Liver (tissue), 9 donors: ENCODE measurements around the gene CHML. TPM values are rescaled to one million over a fixed set of nuclear protein-coding genes. Genes with fewer than 3 reads are reported as not detected.

Source experiments
- DNase-seq: peaks from one replicate; pipeline ENCODE4 v3.0.0-alpha.2; 2017; ENCODE audit warnings: low spot score
- H3K27ac ChIP-seq, 2 donors: one replicate each; pipeline ENCODE4 v1.7.0; 2013; ENCODE audit warnings: inconsistent platforms in 2 of 2, low read length in 2 of 2, control low read depth in 1 of 2, low read depth in 1 of 2, mild to moderate bottlenecking in 1 of 2
- H3K27me3 ChIP-seq, 4 donors: one replicate each; pipeline versions ENCODE4 v1.6.1 to v1.7.0; 2013; ENCODE audit warnings: low read length in 3 of 4, inconsistent platforms in 1 of 4, mild to moderate bottlenecking in 1 of 4, moderate library complexity in 1 of 4; ENCODE audit not compliant: control insufficient read depth in 4 of 4, insufficient read depth in 4 of 4
- H3K36me3 ChIP-seq, 4 donors: one replicate each; pipeline versions ENCODE4 v1.6.1 to v1.7.0; 2013; ENCODE audit warnings: low read length in 3 of 4, mild to moderate bottlenecking in 3 of 4, low read depth in 1 of 4, moderate library complexity in 1 of 4; ENCODE audit not compliant: control insufficient read depth in 4 of 4, insufficient read depth in 3 of 4
- H3K4me1 ChIP-seq, 4 donors: one replicate each; pipeline versions ENCODE4 v1.6.1 to v1.7.0; 2013; ENCODE audit warnings: low read length in 3 of 4, mild to moderate bottlenecking in 3 of 4, moderate library complexity in 1 of 4; ENCODE audit not compliant: control insufficient read depth in 4 of 4, insufficient read depth in 4 of 4
- H3K4me3 ChIP-seq, 3 donors: one replicate each; pipeline versions ENCODE4 v1.6.1 to v1.7.0; 2013; ENCODE audit warnings: low read length in 3 of 3, control low read depth in 1 of 3, low read depth in 1 of 3, mild to moderate bottlenecking in 1 of 3
- H3K9ac ChIP-seq, 2 donors: one replicate each; pipeline ENCODE4 v1.7.0; 2013; ENCODE audit warnings: low read length in 2 of 2, mild to moderate bottlenecking in 2 of 2, moderate library complexity in 2 of 2, control low read depth in 1 of 2, low read depth in 1 of 2
- H3K9me3 ChIP-seq, 4 donors: one replicate each; pipeline versions ENCODE4 v1.6.1 to v1.7.0; 2013; ENCODE audit warnings: low read length in 3 of 4; ENCODE audit not compliant: control insufficient read depth in 4 of 4
- ATF3 ChIP-seq: IDR thresholded peaks from 2 replicates; pipeline ENCODE4 v1.6.1; 2016; ENCODE audit warnings: antibody characterized with exemption
- CTCF ChIP-seq: fragments of 150-350 bp; IDR thresholded peaks from 2 replicates; pipeline ENCODE4 v1.5.1; 2017; ENCODE audit warnings: improper control_type of control experiment, low read depth, low read length; ENCODE audit not compliant: missing input control
- EGR1 ChIP-seq, 2 donors: IDR thresholded peaks; 2 replicates each; pipeline ENCODE4 v1.6.1; 2016 to 2018; ENCODE audit warnings: antibody characterized with exemption in 2 of 2, low read depth in 2 of 2
- FOXA1 ChIP-seq: IDR thresholded peaks from 2 replicates; pipeline ENCODE4 v1.6.1; 2016; ENCODE audit warnings: antibody characterized with exemption
- FOXA2 ChIP-seq: IDR thresholded peaks from 2 replicates; pipeline ENCODE4 v1.6.1; 2016; ENCODE audit warnings: antibody characterized with exemption
- GABPA ChIP-seq, 2 donors: IDR thresholded peaks in 1 of 2; conservative IDR thresholded peaks in 1 of 2; 2 replicates each; pipeline ENCODE4 v1.6.1; 2016; ENCODE audit warnings: antibody characterized with exemption in 2 of 2, mild to moderate bottlenecking in 1 of 2, moderate library complexity in 1 of 2
- HNF4A ChIP-seq, 2 donors: conservative IDR thresholded peaks; 2 replicates each; pipeline ENCODE4 v1.6.1; 2016; ENCODE audit warnings: antibody characterized with exemption in 2 of 2, mild to moderate bottlenecking in 2 of 2
- HNF4G ChIP-seq: IDR thresholded peaks from 2 replicates; pipeline ENCODE4 v1.6.1; 2016; ENCODE audit warnings: antibody characterized with exemption
- JUND ChIP-seq, 2 donors: IDR thresholded peaks; 2 replicates each; pipeline ENCODE4 v1.6.1; 2016; ENCODE audit warnings: antibody characterized with exemption in 2 of 2
- MAX ChIP-seq: IDR thresholded peaks from 2 replicates; pipeline ENCODE4 v1.6.1; 2016; ENCODE audit warnings: antibody characterized with exemption
- NR2F2 ChIP-seq: IDR thresholded peaks from 2 replicates; pipeline ENCODE4 v1.6.1; 2016; ENCODE audit warnings: antibody characterized with exemption
- RAD21 ChIP-seq, 2 donors: IDR thresholded peaks; 2 replicates each; pipeline ENCODE4 v1.6.1; 2016; ENCODE audit warnings: antibody characterized with exemption in 2 of 2, mild to moderate bottlenecking in 2 of 2
- REST ChIP-seq: IDR thresholded peaks from 2 replicates; pipeline ENCODE4 v1.6.1; 2016; ENCODE audit warnings: antibody characterized with exemption, mild to moderate bottlenecking
- RXRA ChIP-seq, 2 donors: IDR thresholded peaks; 2 replicates each; pipeline ENCODE4 v1.6.1; 2017 to 2018; ENCODE audit warnings: antibody characterized with exemption in 2 of 2, mild to moderate bottlenecking in 1 of 2
- SP1 ChIP-seq: IDR thresholded peaks from 2 replicates; pipeline ENCODE4 v1.6.1; 2018; ENCODE audit warnings: antibody characterized with exemption, mild to moderate bottlenecking
- TAF1 ChIP-seq: conservative IDR thresholded peaks from 2 replicates; pipeline ENCODE4 v1.6.1; 2016; ENCODE audit warnings: antibody characterized with exemption, mild to moderate bottlenecking
- YY1 ChIP-seq: IDR thresholded peaks from 2 replicates; pipeline ENCODE4 v1.6.1; 2016; ENCODE audit warnings: antibody characterized with exemption, mild to moderate bottlenecking
- WGBS: extraction: QIAGEN DNeasy Blood & Tissue Kit; methylation state at CpG from one replicate; pipeline ENCODE4 v1.1.7; 2013; 5-methylcytosine and 5-hydroxymethylcytosine counted together
- polyA plus RNA-seq, 2 donors: library from polyadenylated mRNA; stranded (reverse) in 1 of 2; unstranded in 1 of 2; fragments of 200-250 nt in 1 of 2; fragments of >200 nt in 1 of 2; fragmentation: Nextera tagmentation in 1 of 2; extraction: Ambion mirVana in 1 of 2; gene quantifications; one replicate each; pipeline versions ENCODE4 v1.2.1 to v1.2.3, GENCODE V29; 2013 to 2015
- total RNA-seq, 2 donors: library from RNA; depleted of rRNA; stranded (reverse); fragments of >200 nt; gene quantifications; one replicate each; pipeline ENCODE4 v1.2.3, GENCODE V29; 2014
- TF ChIP-seq, protein P1 (sequence below): IDR thresholded peaks from 2 replicates; pipeline ENCODE4 v1.6.1; 2016; ENCODE audit warnings: antibody characterized with exemption
- donor health status: healthy.
- donor health status: healthy.
- donor health status: healthy.
- donor health status: healthy.
- donor health status: healthy.

Gene CHML
- total and polyA plus RNA-seq, 4 donors, result 0.53 to 8.1 (median 3.3) TPM

GRCh38 chr1:241630476-241630875 lies 9.7 kb downstream of the CHML start:
- WGBS, result 95% methylated on average over 1 of the region's 1 CpG
- Histone ChIP-seq H3K9me3 (no peaks in the 10 kb centered on the region), H3K27ac (no peak overlapping the region), H3K4me1 (peaks cover 0 to 17% (median 3%) of the 10 kb centered on the region in 4 donors), H3K36me3 (peaks cover 0 to 7% (median 2%) of the 10 kb centered on the region in 4 donors), H3K9ac (no peak overlapping the region), H3K27me3 (no peaks in the 10 kb centered on the region), H3K4me3 (no peak overlapping the region)
- DNase-seq, result no peak
- no peak for TF ChIP-seq ATF3
- TF ChIP-seq TAF1, result no peak
- TF ChIP-seq, protein P1, sequence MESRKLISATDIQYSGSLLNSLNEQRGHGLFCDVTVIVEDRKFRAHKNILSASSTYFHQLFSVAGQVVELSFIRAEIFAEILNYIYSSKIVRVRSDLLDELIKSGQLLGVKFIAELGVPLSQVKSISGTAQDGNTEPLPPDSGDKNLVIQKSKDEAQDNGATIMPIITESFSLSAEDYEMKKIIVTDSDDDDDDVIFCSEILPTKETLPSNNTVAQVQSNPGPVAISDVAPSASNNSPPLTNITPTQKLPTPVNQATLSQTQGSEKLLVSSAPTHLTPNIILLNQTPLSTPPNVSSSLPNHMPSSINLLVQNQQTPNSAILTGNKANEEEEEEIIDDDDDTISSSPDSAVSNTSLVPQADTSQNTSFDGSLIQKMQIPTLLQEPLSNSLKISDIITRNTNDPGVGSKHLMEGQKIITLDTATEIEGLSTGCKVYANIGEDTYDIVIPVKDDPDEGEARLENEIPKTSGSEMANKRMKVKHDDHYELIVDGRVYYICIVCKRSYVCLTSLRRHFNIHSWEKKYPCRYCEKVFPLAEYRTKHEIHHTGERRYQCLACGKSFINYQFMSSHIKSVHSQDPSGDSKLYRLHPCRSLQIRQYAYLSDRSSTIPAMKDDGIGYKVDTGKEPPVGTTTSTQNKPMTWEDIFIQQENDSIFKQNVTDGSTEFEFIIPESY, result no peak
- TF ChIP-seq HNF4A (conservative IDR thresholded peaks at IDR 0.05), result no peak
- no peak for TF ChIP-seq JUND (IDR thresholded peaks at IDR 0.05)
- no peak for TF ChIP-seq FOXA2

DNA sequence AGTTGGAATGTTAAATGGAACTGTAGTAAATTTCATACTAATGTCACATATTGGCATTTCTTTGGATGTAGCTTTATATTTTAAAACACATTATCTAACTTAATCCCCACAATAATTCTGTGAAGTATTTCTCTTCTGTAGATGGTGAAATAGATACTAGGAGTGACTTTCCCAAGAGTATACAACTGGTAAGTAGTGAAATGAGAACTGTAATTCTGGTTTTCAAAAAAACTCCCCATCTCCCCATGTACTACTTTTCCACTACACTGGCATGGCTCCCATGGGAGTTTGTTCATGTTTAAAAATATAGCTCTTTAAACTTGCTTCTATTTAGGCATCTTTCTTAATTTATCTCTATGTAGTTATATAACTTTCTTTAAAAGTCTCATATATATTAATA lies 10.2 kb downstream of the CHML start:
- H3K36me3 ChIP-seq, result peaks cover 0 to 6% (median 0%) of the 10 kb centered on the region in 4 donors
- H3K9me3 ChIP-seq, result no peaks in the 10 kb centered on the region
- H3K9ac ChIP-seq, result no peak overlapping the region
- no peaks in the 10 kb centered on the region for H3K27me3 ChIP-seq
- peaks cover 0 to 17% (median 3%) of the 10 kb centered on the region in 4 donors for H3K4me1 ChIP-seq
- H3K4me3 ChIP-seq, result no peak overlapping the region
- H3K27ac ChIP-seq, result no peak overlapping the region
- TF ChIP-seq ATF3 (no peak), JUND (IDR thresholded peaks at IDR 0.05) (no peak), HNF4G (no peak), GABPA (IDR thresholded peaks at IDR 0.05 in 1 of 2, conservative IDR thresholded peaks at IDR 0.05 in 1 of 2) (no peak), YY1 (no peak), CTCF (no peak), FOXA1 (no peak), RAD21 (IDR thresholded peaks at IDR 0.05) (no peak), SP1 (no peak), FOXA2 (no peak), RXRA (IDR thresholded peaks at IDR 0.05) (no peak), REST (no peak), TAF1 (no peak), MAX (no peak), NR2F2 (no peak), EGR1 (IDR thresholded peaks at IDR 0.05; ENCODE audit: low read depth in 2 of 2) (no peak), HNF4A (conservative IDR thresholded peaks at IDR 0.05) (no peak)
- TF ChIP-seq, protein P1, result no peak
- no peak for DNase-seq
